NCI-H748 treated with DMSO at 0.1 percent for 48 hours (cell line): Measurements from ENCODE around the gene DUS4L.
A peak's percentile ranks its signal among the peaks of the same experiment; 100 is the strongest.
"Not testable (repeated sequence)": the region's sequence is repeated elsewhere in the genome, so short reads cannot be mapped to it uniquely, and the experiment has no call there.

Experiments used
- DNase-seq: peaks from one replicate; lab custom pipeline; 2025; lab: John Stamatoyannopoulos, UW

DUS4L gene, protein sequence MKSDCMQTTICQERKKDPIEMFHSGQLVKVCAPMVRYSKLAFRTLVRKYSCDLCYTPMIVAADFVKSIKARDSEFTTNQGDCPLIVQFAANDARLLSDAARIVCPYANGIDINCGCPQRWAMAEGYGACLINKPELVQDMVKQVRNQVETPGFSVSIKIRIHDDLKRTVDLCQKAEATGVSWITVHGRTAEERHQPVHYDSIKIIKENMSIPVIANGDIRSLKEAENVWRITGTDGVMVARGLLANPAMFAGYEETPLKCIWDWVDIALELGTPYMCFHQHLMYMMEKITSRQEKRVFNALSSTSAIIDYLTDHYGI

GRCh38 chr7:107563775-107564552, at the start of gene DUS4L, which contains the start of gene COG5:
Gene DUS4L (plus strand): TSS chr7:107563971. CDS start chr7:107567071, 3,100 bp downstream.
Gene COG5 (minus strand): TSS chr7:107563920. CDS start chr7:107563896, 24 bp downstream.
- DNase-seq, result peak; percentile 76

DNA sequence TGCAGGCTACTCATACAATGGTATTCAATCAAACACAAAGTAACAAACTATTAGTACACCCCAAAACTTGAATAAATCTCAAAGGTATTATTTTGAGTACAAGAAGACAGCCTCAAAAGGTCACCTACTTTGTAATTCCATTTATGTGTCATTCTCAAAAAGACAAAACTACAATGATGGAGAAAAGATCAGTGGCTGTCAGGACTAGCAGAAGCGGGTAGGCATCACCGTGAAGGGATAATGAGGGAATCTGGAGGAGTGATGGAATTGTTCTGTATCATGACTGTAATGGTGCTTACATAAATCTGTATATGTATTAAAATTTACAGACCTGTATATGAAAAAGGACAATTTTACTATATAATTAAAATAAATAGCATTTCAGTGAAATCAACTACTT, 37.1 kb upstream of the DUS4L start:
- DNase-seq, result no peak

DNA sequence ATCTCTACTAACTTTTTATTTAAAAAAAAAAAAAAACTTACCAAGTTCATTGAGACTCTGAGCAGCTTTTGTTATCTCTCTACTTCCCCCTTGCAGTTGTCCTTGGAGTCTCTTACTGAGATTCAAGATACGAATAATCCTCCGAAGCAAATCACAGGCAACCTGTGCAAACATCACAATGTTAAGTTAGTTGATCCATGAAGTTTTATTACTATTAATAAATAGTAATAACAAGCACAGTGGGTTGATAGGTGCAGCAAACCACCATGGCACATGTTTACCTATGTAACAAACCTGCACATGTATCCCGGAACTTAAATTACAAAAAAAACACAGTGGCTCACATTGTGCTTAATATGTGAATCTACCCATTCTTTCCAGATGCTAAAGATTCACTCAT, 36.6 kb upstream of the DUS4L start:
- no peak for DNase-seq

DNA sequence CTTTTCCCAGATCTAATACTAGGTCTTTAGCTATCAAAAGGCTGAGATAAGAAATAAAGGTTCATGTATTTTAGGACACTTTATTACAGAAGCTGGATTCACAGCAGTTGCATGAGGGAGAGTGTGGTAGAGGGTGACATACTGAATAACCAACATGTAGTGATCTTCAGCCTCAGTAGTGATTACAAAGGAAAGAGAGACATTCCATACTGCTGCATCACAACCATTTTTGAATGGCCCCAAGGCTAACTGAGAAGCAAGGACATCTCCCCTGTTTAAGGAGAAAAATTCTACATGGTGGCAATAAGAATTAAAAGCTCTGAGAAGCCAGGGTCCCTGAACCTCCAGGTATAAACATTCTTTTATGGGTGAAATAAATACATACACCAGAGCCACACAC, 35.3 kb upstream of the DUS4L start:
- no peak for DNase-seq

GRCh38 chr7:107530751-107531150, 33.0 kb upstream of the DUS4L start:
- no peak for DNase-seq

GRCh38 chr7:107534139-107534538, 29.6 kb upstream of the DUS4L start:
- no peak for DNase-seq

DNA sequence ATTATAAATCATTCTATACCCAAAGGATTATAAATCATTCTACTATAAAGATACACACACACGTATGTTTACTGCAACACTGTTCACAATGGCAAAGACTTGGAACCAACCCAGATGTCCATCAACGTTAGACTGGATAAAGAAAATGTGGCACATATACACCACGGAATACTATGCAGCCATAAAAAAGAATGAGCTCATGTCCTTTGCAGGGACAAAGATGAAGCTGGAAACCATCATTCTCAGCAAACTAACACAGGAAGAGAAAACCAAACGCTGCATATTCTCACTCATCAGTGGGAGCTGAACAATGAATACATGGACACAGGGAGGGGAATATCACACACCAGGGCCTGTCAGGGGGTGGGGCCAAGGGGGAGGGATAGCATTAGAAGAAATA, 26.5 kb upstream of the DUS4L start:
- DNase-seq, result not testable (repeated sequence)

- DNase-seq, result peak; percentile 95
These were observed 25.8 kb upstream of the DUS4L start for GRCh38 chr7:107538001-107538400.

DNA sequence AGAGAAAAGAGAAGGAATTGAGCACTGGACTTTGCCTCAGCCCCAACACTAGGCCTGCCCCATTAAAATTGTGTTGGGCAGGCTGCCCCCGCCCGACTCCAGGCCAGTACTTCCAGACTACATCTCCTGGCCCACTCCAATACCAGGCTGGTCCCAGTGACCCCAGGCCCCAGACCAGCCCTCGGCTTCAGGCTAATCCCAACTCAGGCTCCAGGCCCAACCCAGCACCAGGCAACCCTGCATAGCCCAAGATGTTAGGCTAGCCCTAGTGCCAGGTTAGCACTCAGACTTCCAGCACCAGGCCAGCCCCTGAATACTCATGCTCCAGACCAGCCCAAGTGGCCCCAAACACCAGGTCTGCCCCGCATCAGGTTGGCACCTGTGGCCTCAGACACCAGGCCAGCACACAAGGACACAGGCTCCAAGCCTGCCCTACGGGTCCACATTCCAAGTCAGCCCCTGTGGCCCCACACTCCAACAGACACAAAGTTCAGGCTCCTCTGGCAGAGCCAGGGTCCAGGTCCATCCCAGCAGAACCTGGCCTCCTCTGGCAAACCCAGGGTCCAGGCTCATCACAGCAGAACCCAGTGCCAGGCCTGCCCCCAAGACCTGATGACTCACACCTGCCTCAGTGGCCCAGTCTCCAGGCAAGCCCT, 20.3 kb upstream of the DUS4L start:
- DNase-seq, result no peak

GRCh38 chr7:107544848-107545591, 18.8 kb upstream of the DUS4L start:
- no peak for DNase-seq

- DNase-seq, result no peak
These were observed 11.8 kb upstream of the DUS4L start for GRCh38 chr7:107551936-107552335.

- no peak for DNase-seq
These were observed 7.9 kb upstream of the DUS4L start for GRCh38 chr7:107555893-107556292.

DNA sequence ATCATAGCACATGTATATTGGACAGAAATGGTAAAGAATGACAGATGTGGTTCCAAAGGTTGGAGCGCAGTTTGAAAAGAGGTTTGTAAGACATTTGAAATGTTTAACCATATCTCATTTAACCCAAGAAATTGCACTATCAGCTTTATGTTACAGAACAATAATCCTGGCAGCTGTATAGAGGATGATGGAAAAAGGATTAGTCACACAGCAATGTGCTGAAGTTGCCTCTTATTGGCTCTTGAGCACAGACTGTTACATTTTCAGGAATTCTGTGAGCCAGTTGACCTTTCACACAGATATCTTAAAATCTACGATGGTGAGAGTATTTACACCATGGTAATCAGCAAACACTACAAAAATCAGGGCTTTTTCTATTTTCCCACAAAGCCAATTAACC, 3.9 kb upstream of the DUS4L start:
- DNase-seq, result no peak

- no peak for DNase-seq
These were observed 2.8 kb upstream of the DUS4L start for GRCh38 chr7:107560898-107561516.

DNA sequence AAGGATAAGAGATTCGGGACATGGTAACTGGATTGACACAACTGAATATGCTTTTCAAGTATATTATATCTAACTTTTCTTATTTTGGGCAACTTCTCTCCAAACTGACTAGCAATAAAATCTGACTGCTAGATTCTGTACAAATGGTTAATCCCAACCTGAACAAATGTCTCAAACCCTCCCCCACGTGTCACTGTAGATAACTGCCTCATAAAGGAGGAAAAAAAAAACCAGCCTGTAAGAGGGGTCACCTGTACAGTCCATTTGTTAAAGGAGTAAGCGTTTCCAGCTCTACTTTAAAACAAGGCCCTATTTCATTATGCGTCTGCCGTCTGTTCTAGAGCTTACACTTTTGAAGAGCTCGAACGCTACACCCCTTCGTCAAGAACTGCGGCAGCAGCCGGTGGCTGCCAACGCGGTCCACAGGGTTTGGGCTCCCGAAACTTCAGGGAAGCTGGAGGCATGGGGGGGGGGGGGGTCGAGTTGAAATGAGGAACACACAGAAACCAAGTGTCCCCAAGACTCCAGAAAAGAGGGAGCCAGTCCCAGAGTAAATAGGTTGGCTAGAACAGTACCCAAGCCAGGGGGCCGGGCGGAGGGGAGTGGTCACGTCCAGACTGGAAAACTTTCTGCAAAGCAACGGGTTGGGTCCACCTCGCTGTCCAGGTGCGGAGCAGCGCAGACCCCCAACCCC, 543 bp upstream of the DUS4L start:
- peak; percentile 56 for DNase-seq

DNA sequence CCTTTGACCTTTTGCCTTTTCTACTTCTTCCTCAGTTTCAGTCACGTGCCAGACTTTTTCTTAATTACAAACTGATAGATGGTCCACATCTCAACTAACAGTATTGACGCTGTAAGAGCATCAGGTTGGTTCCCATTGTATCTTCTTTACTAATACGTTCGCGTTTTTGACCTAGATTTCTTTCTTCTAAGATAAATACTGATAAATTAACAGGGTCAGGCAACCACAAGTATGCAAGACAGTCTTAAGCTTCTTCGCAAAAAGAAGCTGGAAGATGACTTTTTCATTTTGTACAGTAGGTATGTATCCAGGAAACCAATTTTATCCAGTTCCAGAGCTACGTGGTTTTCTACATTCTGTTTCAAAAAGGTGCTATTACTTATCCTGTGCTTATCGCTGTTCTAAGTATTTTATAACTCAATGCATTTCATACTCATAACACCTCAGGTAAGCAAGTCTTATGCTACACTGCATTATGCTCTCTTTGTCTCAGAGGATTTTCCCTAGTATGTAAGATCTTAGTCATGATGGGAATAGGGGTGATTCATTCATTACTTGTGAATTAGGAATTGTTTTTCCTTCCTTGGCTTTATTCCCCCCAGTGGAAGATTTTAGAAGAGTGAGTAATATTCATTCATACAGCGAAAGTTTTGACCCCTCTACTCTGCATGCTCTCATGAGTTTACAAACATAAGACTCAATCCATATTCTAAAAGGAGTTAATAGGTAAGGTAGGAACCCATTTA, 955 bp downstream of the DUS4L start:
- DNase-seq, result no peak

DNA sequence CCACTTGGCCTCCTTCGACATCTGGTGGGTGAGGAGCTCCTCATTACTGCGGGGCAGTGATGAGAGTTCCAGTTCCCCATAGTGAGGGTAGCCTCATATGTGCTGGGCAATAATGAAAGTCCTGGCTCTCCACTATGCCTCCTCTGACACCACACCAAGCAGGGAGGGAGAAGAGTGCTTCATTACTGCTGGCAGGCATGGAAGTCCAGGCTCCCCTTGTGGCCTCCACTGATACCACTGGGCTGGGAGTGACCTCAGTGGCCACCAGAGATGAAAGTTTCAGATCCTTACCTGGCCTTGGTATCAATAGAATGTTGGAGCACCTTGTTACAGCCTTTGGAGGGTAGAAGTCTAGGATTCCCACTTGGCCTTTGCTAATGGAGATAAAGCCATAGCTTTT, 6.5 kb downstream of the DUS4L start:
- DNase-seq, result no peak

DNA sequence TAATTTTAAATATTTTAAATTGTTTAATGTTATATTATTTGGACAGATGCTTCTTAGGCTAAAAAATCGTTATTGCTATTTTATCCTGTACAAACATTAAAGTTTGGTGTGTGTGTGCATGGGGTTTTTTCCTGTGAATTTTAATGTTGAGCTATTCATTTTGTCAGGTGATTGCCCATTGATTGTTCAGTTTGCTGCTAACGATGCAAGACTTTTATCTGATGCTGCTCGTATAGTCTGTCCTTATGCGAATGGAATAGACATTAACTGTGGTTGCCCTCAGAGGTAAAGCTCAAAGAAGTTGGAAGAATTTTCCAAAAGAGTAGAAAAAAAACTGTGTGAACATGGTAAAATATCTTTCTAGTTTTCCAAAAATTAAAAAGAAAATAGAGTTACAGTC, 9.8 kb downstream of the DUS4L start:
- no peak for DNase-seq

GRCh38 chr7:107579554-107579884, 15.7 kb downstream of the DUS4L start:
- DNase-seq, result no peak

DNA sequence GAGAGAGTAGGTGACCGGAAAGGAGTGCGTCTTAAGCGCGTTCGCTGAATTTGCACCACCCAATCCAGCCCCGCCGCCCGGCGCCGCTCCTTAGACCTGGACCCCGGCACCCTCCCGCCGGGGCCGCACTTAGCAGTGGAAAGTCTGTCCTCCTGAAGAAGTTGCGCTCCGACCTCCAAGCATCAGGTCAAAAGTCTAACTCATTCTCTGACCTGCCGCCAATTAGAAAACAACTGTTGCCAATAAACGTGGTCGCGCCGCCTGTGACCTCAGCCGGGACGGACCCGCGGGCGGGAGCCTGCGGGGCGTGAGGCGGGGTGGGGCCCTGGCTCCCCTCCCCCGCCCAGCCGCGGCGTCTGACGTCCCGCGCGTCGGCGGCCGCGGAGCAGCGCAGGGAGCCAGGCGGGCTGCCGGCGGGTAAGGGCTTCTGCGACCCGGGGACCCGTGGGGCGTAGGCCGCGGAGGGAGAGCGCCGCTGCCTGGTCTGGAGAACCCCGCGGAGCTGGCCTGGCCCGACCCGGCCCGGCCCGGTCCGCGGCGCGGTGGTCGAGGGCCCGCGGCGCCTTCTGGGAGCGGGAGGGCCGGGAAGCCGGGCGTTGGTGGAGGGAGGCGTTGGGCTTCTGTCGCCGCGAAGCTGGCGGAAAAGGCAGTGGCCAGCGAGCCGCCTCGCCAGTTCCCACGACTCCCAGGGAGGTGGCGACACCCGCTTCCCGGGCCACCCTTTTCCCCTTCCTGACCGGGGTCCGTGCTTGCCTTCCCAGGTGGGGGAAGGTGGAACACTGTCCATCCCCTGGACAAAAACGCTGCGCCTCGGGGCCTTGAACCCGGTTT, 16.3 kb downstream of the DUS4L start, which contains the start of gene BCAP29:
Gene BCAP29, plus strand, starts transcription at position 362 of the 831 bp plus-strand sequence. CDS start 527 bp downstream, outside the sequence.
- DNase-seq, result peak; percentile 43
